ENCODE results near the gene RBM28.

RBM28 gene

DNA sequence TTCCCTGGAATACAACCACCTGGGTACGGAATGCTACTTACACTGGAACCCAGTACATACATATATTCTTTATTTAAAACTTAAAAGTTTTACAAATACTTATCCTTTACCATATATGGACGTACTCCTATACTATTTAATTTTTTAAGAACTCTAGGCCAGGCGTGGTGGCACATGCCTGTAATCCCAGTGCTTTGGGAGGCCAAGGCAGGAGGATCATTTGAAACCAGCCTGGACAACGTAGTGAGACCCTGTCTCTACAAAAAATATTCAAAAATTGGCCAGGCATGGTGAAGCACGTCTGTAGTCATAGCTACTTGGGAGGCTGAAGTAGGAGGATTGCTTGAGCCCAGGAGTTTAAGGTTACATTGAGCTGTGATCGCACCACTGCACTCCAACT is 2.0 kb downstream of the RBM28 start:
- no peak overlapping the region for H3K4me3 ChIP-seq (ENCODE audit: low read depth, low read length)
- no peak for DNase-seq (ENCODE audit: low read depth, low spot score)
- TF ChIP-seq CTCF (IDR thresholded peaks at IDR 0.05; ENCODE audit: low read depth, low read length) = no peak
- in situ Hi-C loops (cut with HindIII; ENCODE audit: low sequenced_read_pairs) = no loop called here

GRCh38 chr7:128335730-128336129 is 8.0 kb downstream of the RBM28 start:
- no peak overlapping the region for H3K4me3 ChIP-seq (ENCODE audit: low read depth, low read length)
- in situ Hi-C loops (cut with HindIII; ENCODE audit: low sequenced_read_pairs) = no loop called here
- no peak for TF ChIP-seq CTCF (IDR thresholded peaks at IDR 0.05; ENCODE audit: low read depth, low read length)
- no peak for DNase-seq (ENCODE audit: low read depth, low spot score)

DNA sequence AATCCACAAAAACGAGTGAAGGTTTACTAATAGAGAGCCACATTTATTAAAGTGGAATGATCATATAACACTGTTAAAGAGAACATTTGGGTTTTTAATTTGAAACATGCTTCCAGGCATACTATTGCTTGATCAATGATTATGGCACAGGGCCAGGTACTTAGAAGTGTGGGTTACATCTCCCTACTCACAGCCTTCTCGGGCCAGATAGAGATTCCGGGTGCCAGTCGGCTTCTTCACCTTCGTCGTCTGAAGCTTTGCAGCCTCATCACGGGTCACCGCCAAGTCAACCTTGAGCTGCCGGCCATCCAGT is 19.4 kb downstream of the RBM28 start:
- no peak for TF ChIP-seq CTCF (IDR thresholded peaks at IDR 0.05; ENCODE audit: low read depth, low read length)
- DNase-seq (ENCODE audit: low read depth, low spot score) = no peak
- no peak overlapping the region for H3K4me3 ChIP-seq (ENCODE audit: low read depth, low read length)
- in situ Hi-C loops (cut with HindIII; ENCODE audit: low sequenced_read_pairs) = no loop called here

DNA sequence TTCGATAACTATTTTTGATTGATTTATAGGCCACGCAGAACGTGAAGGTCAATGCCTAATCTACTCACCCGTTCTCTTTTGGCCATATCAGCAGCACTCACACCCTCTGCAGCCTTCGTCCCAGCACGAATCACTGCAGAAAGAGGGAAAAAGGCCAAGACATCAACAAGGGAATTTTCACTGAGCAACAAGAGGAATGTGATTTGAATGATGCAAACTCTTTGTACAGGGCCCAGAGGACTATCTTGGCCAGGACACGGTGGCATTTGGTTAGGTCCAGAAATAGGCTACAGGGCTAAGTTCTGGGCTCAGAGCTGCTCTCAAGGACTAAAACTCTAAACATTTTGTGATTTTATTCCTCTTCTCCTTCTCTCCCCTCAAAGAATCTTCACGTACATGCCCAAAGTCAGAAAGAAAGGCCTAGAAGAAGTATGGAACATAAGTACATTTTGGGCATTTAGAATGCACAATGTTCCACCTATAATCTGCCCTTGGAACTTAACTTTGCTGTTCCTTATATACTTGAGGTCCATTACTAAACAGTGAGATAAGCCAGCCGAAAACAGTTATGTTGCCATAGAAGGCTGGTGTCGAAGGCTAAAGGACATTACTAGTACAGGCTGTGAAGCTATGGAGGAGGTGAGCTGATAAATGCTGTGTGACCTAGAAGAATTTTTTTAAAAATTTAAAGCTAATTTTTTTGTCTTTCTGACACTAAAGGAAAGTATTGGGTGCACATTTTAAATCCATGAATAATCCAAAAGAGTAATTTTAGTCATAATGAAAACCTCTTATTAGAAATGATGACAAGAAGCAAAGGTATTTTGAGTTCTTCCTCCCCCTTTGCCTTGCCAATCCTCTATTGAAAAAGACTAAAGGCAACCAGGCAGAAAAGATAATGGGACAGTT is 20.0 kb downstream of the RBM28 start:
- no peak for DNase-seq (ENCODE audit: low read depth, low spot score)
- in situ Hi-C loops (cut with HindIII; ENCODE audit: low sequenced_read_pairs) = no loop called here

DNA sequence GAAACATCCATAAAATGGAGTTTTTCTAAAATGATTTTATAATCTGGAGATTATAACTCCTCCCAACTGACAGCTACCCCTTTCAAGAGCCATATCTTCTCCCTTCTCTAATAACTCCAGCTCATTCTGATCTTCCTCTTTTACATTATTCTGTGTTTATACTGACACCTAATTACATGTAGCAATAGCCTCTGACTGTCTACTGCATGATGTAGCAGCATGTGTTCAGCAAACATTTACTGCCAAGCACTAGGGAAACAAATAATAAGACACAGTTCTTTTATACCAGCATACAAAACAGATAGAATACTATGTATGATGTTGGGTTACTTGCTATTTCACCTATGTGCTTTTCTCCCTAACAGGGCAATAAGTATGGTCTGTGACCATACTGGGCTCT is 20.7 kb downstream of the RBM28 start:
- TF ChIP-seq CTCF (IDR thresholded peaks at IDR 0.05; ENCODE audit: low read depth, low read length) = no peak
- no peak overlapping the region for H3K4me3 ChIP-seq (ENCODE audit: low read depth, low read length)
- DNase-seq (ENCODE audit: low read depth, low spot score) = no peak
- in situ Hi-C loops (cut with HindIII; ENCODE audit: low sequenced_read_pairs) = no loop called here

More for the DNA sequence above, 20.0 kb downstream of the RBM28 start:
- TF ChIP-seq CTCF (IDR thresholded peaks at IDR 0.05; ENCODE audit: low read depth, low read length) = no peak
- H3K4me3 ChIP-seq (ENCODE audit: low read depth, low read length) = no peak overlapping the region

DNA sequence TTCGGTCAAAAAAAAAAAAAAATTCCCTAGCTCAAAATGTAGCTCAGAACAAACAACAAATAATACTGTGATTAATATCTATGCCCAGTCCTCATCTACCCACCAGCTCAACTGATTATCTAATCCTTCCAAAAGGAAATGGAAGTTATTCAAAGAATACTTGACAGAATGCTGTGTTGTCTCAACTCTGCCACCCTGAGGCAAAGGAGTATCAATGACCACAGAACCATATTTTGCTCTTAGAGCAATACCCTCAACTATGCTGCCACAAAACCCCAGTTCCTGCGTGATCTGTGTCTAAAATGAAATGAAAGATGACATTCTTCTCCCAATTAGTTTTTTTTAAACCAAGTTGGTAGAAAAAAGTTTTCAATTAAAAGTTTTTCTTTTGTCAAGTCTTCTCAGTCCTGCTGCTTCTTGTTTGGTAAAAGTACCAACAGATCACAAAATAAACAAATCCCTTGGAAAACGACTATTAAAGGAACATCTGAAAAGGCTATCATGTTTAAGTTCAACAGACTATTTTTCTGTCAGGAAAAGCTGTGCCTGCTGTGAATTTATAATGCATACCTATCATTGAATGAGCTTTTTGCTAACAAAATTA is 21.6 kb downstream of the RBM28 start:
- in situ Hi-C loops (cut with HindIII; ENCODE audit: low sequenced_read_pairs) = no loop called here
- no peak overlapping the region for H3K4me3 ChIP-seq (ENCODE audit: low read depth, low read length)
- TF ChIP-seq CTCF (IDR thresholded peaks at IDR 0.05; ENCODE audit: low read depth, low read length) = peak; percentile 55
- DNase-seq (ENCODE audit: low read depth, low spot score) = peak; percentile 32
